ENCODE results near the gene SNRPD3. TPM values are rescaled to one million over a fixed set of nuclear protein-coding genes. Genes with fewer than 3 reads are reported as not detected.

SNRPD3 gene
- total RNA-seq, 1 donor from 2014 or later = 95.1 TPM

DNA sequence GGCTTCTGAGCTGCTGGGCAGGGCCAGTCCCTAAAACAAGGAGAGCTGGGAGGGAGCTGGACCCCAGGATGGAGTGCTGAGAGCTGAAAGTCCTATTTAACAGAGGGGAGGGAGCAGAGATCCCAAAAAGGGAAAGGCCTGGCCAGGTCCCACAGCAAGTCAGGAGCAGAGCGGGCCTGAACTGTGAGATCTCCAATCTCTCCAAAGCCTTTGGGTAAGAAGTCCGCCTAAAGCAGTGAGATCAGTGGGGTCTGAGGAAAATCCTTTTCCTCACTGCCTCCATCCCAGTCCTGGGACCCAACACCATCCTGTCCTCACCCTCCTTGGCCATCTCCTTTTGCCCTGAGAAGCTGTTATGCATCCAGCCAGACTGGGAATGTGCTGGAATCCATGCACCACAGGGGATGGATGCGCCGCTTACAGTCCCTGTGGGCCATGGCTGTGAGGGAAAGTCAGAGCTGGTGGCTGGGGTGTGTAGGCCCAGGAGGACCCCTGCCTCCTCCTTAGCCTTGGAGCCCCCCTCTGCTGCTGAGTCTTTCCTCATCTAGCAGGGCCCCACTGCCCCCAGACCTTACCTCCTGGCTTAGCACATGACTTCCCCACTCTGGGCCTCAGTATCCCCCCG lies 28.5 kb downstream of the SNRPD3 start:
- Mint-ChIP-seq H3K27me3 (ENCODE audit: low read depth) (no peaks in the 10 kb centered on the region), H3K27ac (peak overlapping the region; percentile 93), H3K4me3 (peak overlapping the region; percentile 6), H3K36me3 (no peaks in the 10 kb centered on the region), H3K9me3 (peaks cover 3% of the 10 kb centered on the region), H3K4me1 (peaks cover 30% of the 10 kb centered on the region)
- no peak for DNase-seq (ENCODE audit: low spot score in 2 of 2, unreplicated experiment in 2 of 2)
- TF ChIP-seq CTCF (IDR thresholded peaks at IDR 0.05; ENCODE audit: unreplicated experiment) = no peak

- DNase-seq (ENCODE audit: low spot score in 2 of 2, unreplicated experiment in 2 of 2) = no peak
- Mint-ChIP-seq H3K4me1 (peaks cover 28% of the 10 kb centered on the region), H3K4me3 (no peak overlapping the region), H3K27ac (peak overlapping the region; percentile 93), H3K36me3 (no peaks in the 10 kb centered on the region), H3K9me3 (no peaks in the 10 kb centered on the region), H3K27me3 (ENCODE audit: low read depth) (no peaks in the 10 kb centered on the region)
- TF ChIP-seq CTCF (IDR thresholded peaks at IDR 0.05; ENCODE audit: unreplicated experiment) = no peak
These were observed 29.1 kb downstream of the SNRPD3 start for GRCh38 chr22:24584871-24585411.

DNA sequence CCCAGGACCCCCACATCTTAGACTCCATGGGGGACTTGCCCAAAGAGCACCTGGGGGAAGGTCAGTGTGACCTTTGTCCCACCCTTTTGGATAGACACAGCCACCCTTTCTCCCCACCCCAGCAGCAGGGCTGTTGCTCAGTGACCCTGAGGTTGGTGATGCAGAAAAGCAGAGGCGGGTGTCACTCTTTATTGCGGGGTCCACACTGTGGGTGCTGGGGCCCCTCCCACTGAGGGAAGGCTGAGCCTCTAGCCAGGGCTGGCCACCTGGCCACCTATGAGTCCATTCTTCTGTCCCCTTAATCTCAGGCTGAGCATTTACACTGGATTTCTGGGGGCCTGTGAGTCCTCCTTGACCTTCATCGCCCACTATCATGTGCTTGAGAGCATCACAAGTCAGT lies 29.7 kb downstream of the SNRPD3 start:
- H3K27me3 Mint-ChIP-seq (ENCODE audit: low read depth) = no peaks in the 10 kb centered on the region
- no peaks in the 10 kb centered on the region for H3K9me3 Mint-ChIP-seq
- H3K36me3 Mint-ChIP-seq = peaks cover under 1% of the 10 kb centered on the region
- no peak for TF ChIP-seq CTCF (IDR thresholded peaks at IDR 0.05; ENCODE audit: unreplicated experiment)
- no peak overlapping the region for H3K4me3 Mint-ChIP-seq
- H3K4me1 Mint-ChIP-seq = peaks cover 24% of the 10 kb centered on the region
- no peak for DNase-seq (ENCODE audit: low spot score in 2 of 2, unreplicated experiment in 2 of 2)
- H3K27ac Mint-ChIP-seq = no peak overlapping the region

GRCh38 chr22:24585927-24586546 lies 30.2 kb downstream of the SNRPD3 start:
- Mint-ChIP-seq H3K27me3 (ENCODE audit: low read depth) (no peaks in the 10 kb centered on the region), H3K27ac (no peak overlapping the region), H3K36me3 (peaks cover 2% of the 10 kb centered on the region), H3K4me3 (no peak overlapping the region), H3K9me3 (no peaks in the 10 kb centered on the region), H3K4me1 (peaks cover 22% of the 10 kb centered on the region)
- DNase-seq (ENCODE audit: low spot score in 2 of 2, unreplicated experiment in 2 of 2) = no peak
- no peak for TF ChIP-seq CTCF (IDR thresholded peaks at IDR 0.05; ENCODE audit: unreplicated experiment)

- Mint-ChIP-seq H3K36me3 (peaks cover 2% of the 10 kb centered on the region), H3K9me3 (no peaks in the 10 kb centered on the region), H3K4me3 (no peak overlapping the region), H3K27me3 (ENCODE audit: low read depth) (no peaks in the 10 kb centered on the region), H3K4me1 (peaks cover 25% of the 10 kb centered on the region), H3K27ac (no peak overlapping the region)
- TF ChIP-seq CTCF (IDR thresholded peaks at IDR 0.05; ENCODE audit: unreplicated experiment) = no peak
- DNase-seq (ENCODE audit: low spot score in 2 of 2, unreplicated experiment in 2 of 2) = no peak
These were observed 31.5 kb downstream of the SNRPD3 start for GRCh38 chr22:24587251-24587650.

Data from mesothelial cell of epicardium (in vitro differentiated cells).